H9 (cell line): Measurements from ENCODE around the gene COQ8B. TPM values are rescaled to one million over a fixed set of nuclear protein-coding genes. Genes with fewer than 3 reads are reported as not detected.

Experiments used
- DNase-seq: peaks from one replicate; pipeline ENCODE4 v3.0.0-alpha.2; 2017
- H2AFZ ChIP-seq: one replicate; pipeline ENCODE4 v1.6.1; 2013; ENCODE audit warnings: mild to moderate bottlenecking, low read length, control low read depth, moderate library complexity
- H2AK5ac ChIP-seq: 2 replicates; pipeline ENCODE4 v1.6.1; 2013; ENCODE audit warnings: low read length, control low read depth, mixed read lengths; ENCODE audit not compliant: insufficient read length
- H2BK120ac ChIP-seq: one replicate; pipeline ENCODE4 v1.6.1; 2013; ENCODE audit warnings: low read depth, mild to moderate bottlenecking, low read length, control low read depth, inconsistent platforms; ENCODE audit not compliant: poor library complexity, severe bottlenecking
- H2BK12ac ChIP-seq: 2 replicates; pipeline ENCODE4 v1.6.1; 2013; ENCODE audit warnings: low read length, control low read depth, mixed read lengths, low read depth; ENCODE audit not compliant: insufficient read length
- H2BK15ac ChIP-seq: 2 replicates; pipeline ENCODE4 v1.6.1; 2013; ENCODE audit warnings: low read depth, low read length, control low read depth
- H2BK20ac ChIP-seq: one replicate; pipeline ENCODE4 v1.6.1; 2013; ENCODE audit warnings: low read depth, mild to moderate bottlenecking, low read length, control low read depth, inconsistent platforms; ENCODE audit not compliant: poor library complexity, severe bottlenecking
- H2BK5ac ChIP-seq: 2 replicates; pipeline ENCODE4 v1.6.1; 2013; ENCODE audit warnings: low read length, control low read depth, mixed read lengths; ENCODE audit not compliant: insufficient read length
- H3K14ac ChIP-seq: 2 replicates; pipeline ENCODE4 v1.6.1; 2013; ENCODE audit warnings: low read length, control low read depth; ENCODE audit not compliant: insufficient read depth
- H3K18ac ChIP-seq: 2 replicates; pipeline ENCODE4 v1.6.1; 2013; ENCODE audit warnings: low read depth, mild to moderate bottlenecking, mixed read lengths, low read length, control low read depth; ENCODE audit not compliant: insufficient read length
- H3K23ac ChIP-seq: 2 replicates; pipeline ENCODE4 v1.6.1; 2013; ENCODE audit warnings: low read length, control low read depth, mixed read lengths, low read depth; ENCODE audit not compliant: insufficient read length
- H3K23me2 ChIP-seq: 2 replicates; pipeline ENCODE4 v1.6.1; 2013; ENCODE audit warnings: low read depth, mild to moderate bottlenecking, mixed read lengths, low read length, control low read depth; ENCODE audit not compliant: insufficient read length, poor library complexity, severe bottlenecking
- H3K27ac ChIP-seq: 2 replicates; pipeline ENCODE4 v1.5.1; 2013; ENCODE audit warnings: low read length, control low read depth, mixed read lengths, low read depth; ENCODE audit not compliant: insufficient read length
- H3K27me3 ChIP-seq: 2 replicates; pipeline ENCODE4 v1.6.1; 2013; ENCODE audit warnings: low read length, control low read depth, inconsistent platforms; ENCODE audit not compliant: insufficient read depth
- H3K4ac ChIP-seq: 2 replicates; pipeline ENCODE4 v1.6.1; 2013; ENCODE audit warnings: low read depth, mild to moderate bottlenecking, control low read depth, inconsistent platforms, low read length, moderate library complexity
- H3K4me1 ChIP-seq: 2 replicates; pipeline ENCODE4 v1.6.1; 2013; ENCODE audit warnings: low read length, control low read depth, inconsistent platforms; ENCODE audit not compliant: insufficient read depth
- H3K4me2 ChIP-seq: 2 replicates; pipeline ENCODE4 v1.6.1; 2013; ENCODE audit warnings: low read length, control low read depth, mixed read lengths; ENCODE audit not compliant: insufficient read length, insufficient read depth
- H3K56ac ChIP-seq: 2 replicates; pipeline ENCODE4 v1.6.1; 2013; ENCODE audit warnings: low read depth, mild to moderate bottlenecking, mixed read lengths, low read length, control low read depth; ENCODE audit not compliant: insufficient read length
- H3K79me1 ChIP-seq: 2 replicates; pipeline ENCODE4 v1.6.1; 2013; ENCODE audit warnings: low read depth, mild to moderate bottlenecking, moderate library complexity, low read length, control low read depth, inconsistent platforms; ENCODE audit not compliant: insufficient read depth, poor library complexity, severe bottlenecking
- H3K79me2 ChIP-seq: 2 replicates; pipeline ENCODE4 v1.6.1; 2013; ENCODE audit warnings: low read length, control low read depth, inconsistent platforms; ENCODE audit not compliant: insufficient read depth
- H3K9ac ChIP-seq: 2 replicates; pipeline ENCODE4 v1.6.1; 2013; ENCODE audit warnings: low read length, control low read depth, mixed read lengths; ENCODE audit not compliant: insufficient read length; ENCODE audit errors: extremely low read depth
- H3K9me3 ChIP-seq: one replicate; pipeline ENCODE4 v1.6.1; 2013; ENCODE audit warnings: low read depth, low read length, inconsistent platforms; ENCODE audit not compliant: control insufficient read depth
- H3T11ph ChIP-seq: one replicate; pipeline ENCODE4 v1.6.1; 2013; ENCODE audit warnings: mild to moderate bottlenecking, low read length, control low read depth, inconsistent platforms
- H4K20me1 ChIP-seq: one replicate; pipeline ENCODE4 v1.6.1; 2013; ENCODE audit not compliant: control insufficient read depth, insufficient read length, insufficient read depth
- H4K5ac ChIP-seq: 2 replicates; pipeline ENCODE4 v1.6.1; 2013; ENCODE audit warnings: low read depth, mild to moderate bottlenecking, mixed read lengths, low read length, control low read depth; ENCODE audit not compliant: insufficient read length
- H4K8ac ChIP-seq: replicated peaks from 2 replicates; pipeline ENCODE4 v1.6.1; 2013; ENCODE audit warnings: low read length, control low read depth, mixed read lengths, low read depth; ENCODE audit not compliant: insufficient read length
- H4K91ac ChIP-seq: 2 replicates; pipeline ENCODE4 v1.6.1; 2013; ENCODE audit warnings: low read depth, mild to moderate bottlenecking, moderate library complexity, mixed read lengths, low read length, control low read depth; ENCODE audit not compliant: insufficient read length
- H3K27ac Mint-ChIP-seq, 3 experiments: 2 replicates in 2 of 3; 3 replicates in 1 of 3; pipeline ENCODE4 v1.8.0; 2020 to 2021; ENCODE audit warnings: mixed read lengths in 3 of 3, mild to moderate bottlenecking in 1 of 3, moderate library complexity in 1 of 3
- H3K27me3 Mint-ChIP-seq: 2 replicates; pipeline ENCODE4 v1.8.0; 2021; ENCODE audit warnings: low read depth, mild to moderate bottlenecking, moderate library complexity, mixed read lengths
- H3K36me3 Mint-ChIP-seq, 3 experiments: 2 replicates in 2 of 3; 3 replicates in 1 of 3; pipeline ENCODE4 v1.8.0; 2020 to 2021; ENCODE audit warnings: low read depth in 3 of 3, mixed read lengths in 3 of 3; ENCODE audit not compliant: insufficient read depth in 1 of 3
- H3K4me1 Mint-ChIP-seq, 2 experiments: 2 replicates each; pipeline ENCODE4 v1.8.0; 2020; ENCODE audit warnings: mixed read lengths in 2 of 2
- H3K4me3 Mint-ChIP-seq, 2 experiments: 2 replicates in 1 of 2; 3 replicates in 1 of 2; pipeline ENCODE4 v1.8.0; 2020 to 2021; ENCODE audit warnings: mild to moderate bottlenecking in 2 of 2, mixed read lengths in 2 of 2, moderate library complexity in 1 of 2
- H3K9me3 Mint-ChIP-seq, 2 experiments: 2 replicates in 1 of 2; 3 replicates in 1 of 2; pipeline ENCODE4 v1.8.0; 2020; ENCODE audit warnings: mild to moderate bottlenecking in 2 of 2, mixed read lengths in 2 of 2, moderate library complexity in 1 of 2
- WGBS: extraction: QIAGEN DNeasy Blood & Tissue Kit; methylation state at CpG from one replicate; pipeline ENCODE4 v1.1.7; 2013; ENCODE audit warnings: missing lambda C conversion rate, low lambda C conversion rate, mixed read lengths; ENCODE audit not compliant: insufficient read length; ENCODE audit errors: extremely low coverage; 5-methylcytosine and 5-hydroxymethylcytosine counted together
- total RNA-seq: library from RNA; stranded (reverse); gene quantifications from 2 replicates; pipeline ENCODE4 v1.2.1, GENCODE V29; 2021
- TF ChIP-seq, protein P1 (sequence below): fragments of 200-600 bp; sonication (generic); conservative IDR thresholded peaks from 3 replicates; pipeline ENCODE4 v1.8.0; 2021; ENCODE audit warnings: antibody characterized with exemption, mild to moderate bottlenecking

Gene COQ8B
- total RNA-seq, 1 experiment from 2014 or later = 40.5 TPM

DNA sequence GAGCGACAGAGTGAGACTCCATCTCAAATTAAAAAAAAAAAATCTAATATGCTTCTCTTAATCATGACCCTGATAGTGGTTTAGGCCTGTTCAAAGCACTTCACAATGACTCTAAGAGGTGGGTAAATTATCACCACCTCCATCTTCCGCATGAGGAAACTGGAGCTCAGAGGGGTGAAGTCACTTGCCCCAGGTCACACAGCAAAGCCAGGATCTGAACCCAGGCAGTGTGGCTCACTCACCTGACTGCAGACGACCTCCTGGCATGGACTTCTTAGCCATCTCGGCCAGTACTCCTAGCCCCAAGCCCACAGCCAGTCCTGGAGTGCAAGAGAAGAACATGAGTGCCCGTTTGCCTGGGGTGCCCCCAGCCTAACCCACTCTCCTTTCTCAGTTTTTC is 6.9 kb downstream of the COQ8B start:
- no CpG with 5 or more reads among the region's 5 CpGs for WGBS
- H4K8ac ChIP-seq = no peak overlapping the region
- no peak overlapping the region for H3K9ac ChIP-seq
- Mint-ChIP-seq H3K27ac (peak overlapping the region in 1 of 3 experiments; percentile 61; a peak in 1 of 7 replicates), H3K9me3 (no peaks in the 10 kb centered on the region), H3K27me3 (no peaks in the 10 kb centered on the region; the same call in 1 of the 2 replicates), H3K4me3 (no peak overlapping the region), H3K36me3 (peaks cover 25 to 73% (median 54%) of the 10 kb centered on the region in 3 experiments), H3K4me1 (peaks cover 3 to 7% of the 10 kb centered on the region in 2 experiments; a peak in 2 of 4 replicates)
- no peak overlapping the region for H3K23ac ChIP-seq
- H2BK12ac ChIP-seq = no peak overlapping the region
- no peaks in the 10 kb centered on the region for H3K79me2 ChIP-seq
- no peak overlapping the region for H3K4ac ChIP-seq
- H3K4me2 ChIP-seq = no peak overlapping the region
- H3K18ac ChIP-seq = no peak overlapping the region
- no peak overlapping the region for H4K91ac ChIP-seq
- H2BK20ac ChIP-seq = no peak overlapping the region
- no peaks in the 10 kb centered on the region for H3K23me2 ChIP-seq
- no peaks in the 10 kb centered on the region for H3K4me1 ChIP-seq
- H2BK120ac ChIP-seq = no peak overlapping the region
- no peak overlapping the region for H3K14ac ChIP-seq
- no peaks in the 10 kb centered on the region for H3K79me1 ChIP-seq
- H3K27me3 ChIP-seq = no peaks in the 10 kb centered on the region
- H2AK5ac ChIP-seq = no peak overlapping the region
- H3T11ph ChIP-seq = no peak overlapping the region
- no peak overlapping the region for H2BK5ac ChIP-seq
- no peaks in the 10 kb centered on the region for H3K9me3 ChIP-seq
- H4K20me1 ChIP-seq = no peaks in the 10 kb centered on the region
- no peak overlapping the region for H3K27ac ChIP-seq
- TF ChIP-seq, protein P1, sequence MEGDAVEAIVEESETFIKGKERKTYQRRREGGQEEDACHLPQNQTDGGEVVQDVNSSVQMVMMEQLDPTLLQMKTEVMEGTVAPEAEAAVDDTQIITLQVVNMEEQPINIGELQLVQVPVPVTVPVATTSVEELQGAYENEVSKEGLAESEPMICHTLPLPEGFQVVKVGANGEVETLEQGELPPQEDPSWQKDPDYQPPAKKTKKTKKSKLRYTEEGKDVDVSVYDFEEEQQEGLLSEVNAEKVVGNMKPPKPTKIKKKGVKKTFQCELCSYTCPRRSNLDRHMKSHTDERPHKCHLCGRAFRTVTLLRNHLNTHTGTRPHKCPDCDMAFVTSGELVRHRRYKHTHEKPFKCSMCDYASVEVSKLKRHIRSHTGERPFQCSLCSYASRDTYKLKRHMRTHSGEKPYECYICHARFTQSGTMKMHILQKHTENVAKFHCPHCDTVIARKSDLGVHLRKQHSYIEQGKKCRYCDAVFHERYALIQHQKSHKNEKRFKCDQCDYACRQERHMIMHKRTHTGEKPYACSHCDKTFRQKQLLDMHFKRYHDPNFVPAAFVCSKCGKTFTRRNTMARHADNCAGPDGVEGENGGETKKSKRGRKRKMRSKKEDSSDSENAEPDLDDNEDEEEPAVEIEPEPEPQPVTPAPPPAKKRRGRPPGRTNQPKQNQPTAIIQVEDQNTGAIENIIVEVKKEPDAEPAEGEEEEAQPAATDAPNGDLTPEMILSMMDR = no peak
- H4K5ac ChIP-seq = no peak overlapping the region
- no peak overlapping the region for H3K56ac ChIP-seq
- no peak for DNase-seq
- no peak overlapping the region for H2AFZ ChIP-seq
- H2BK15ac ChIP-seq = no peak overlapping the region
